SJCRH30 (cell line): ENCODE results near the gene SLC13A2. TPM values are rescaled to one million over a fixed set of nuclear protein-coding genes. Genes with fewer than 3 reads are reported as not detected.
"Not testable (repeated sequence)": the region's sequence is repeated elsewhere in the genome, so short reads cannot be mapped to it uniquely, and the experiment has no call there.

Experiments
- DNase-seq, 2 experiments: peaks; one replicate each; pipeline ENCODE4 v3.0.0-alpha.2; 2015 to 2020
- H3K27ac ChIP-seq: fragments of 250-450 bp; sonication (Bioruptor Pico); 2 replicates; pipeline ENCODE4 v1.5.1; 2020; ENCODE audit warnings: mild to moderate bottlenecking, moderate library complexity
- H3K27me3 ChIP-seq: fragments of 250-450 bp; sonication (Bioruptor Pico); 2 replicates; pipeline ENCODE4 v1.5.1; 2020; ENCODE audit warnings: mild to moderate bottlenecking, moderate library complexity
- H3K36me3 ChIP-seq: fragments of 250-450 bp; sonication (Bioruptor Pico); 2 replicates; pipeline ENCODE4 v1.5.1; 2020; ENCODE audit warnings: mild to moderate bottlenecking, moderate library complexity
- H3K4me1 ChIP-seq: fragments of 250-450 bp; sonication (Bioruptor Pico); 2 replicates; pipeline ENCODE4 v1.5.1; 2020; ENCODE audit warnings: mild to moderate bottlenecking, moderate library complexity
- H3K4me3 ChIP-seq: fragments of 250-450 bp; sonication (Bioruptor Pico); 2 replicates; pipeline ENCODE4 v1.5.1; 2020; ENCODE audit warnings: mild to moderate bottlenecking, moderate library complexity
- H3K9me3 ChIP-seq: fragments of 250-450 bp; sonication (Bioruptor Pico); replicated peaks from 2 replicates; pipeline ENCODE4 v1.5.1; 2020; ENCODE audit warnings: mild to moderate bottlenecking, moderate library complexity
- total RNA-seq: library from RNA; depleted of rRNA; stranded (reverse); fragments of >200 nt; shearing (Covaris generic); gene quantifications from 2 replicates; pipeline ENCODE4 v1.2.3, GENCODE V29; 2014

The SLC13A2 gene
- total RNA-seq, 1 experiment from 2014 or later = not detected

GRCh38 chr17:28466521-28467048 lies 6.9 kb upstream of the SLC13A2 start:
- H3K27me3 ChIP-seq = no peaks in the 10 kb centered on the region
- no peaks in the 10 kb centered on the region for H3K36me3 ChIP-seq
- H3K4me3 ChIP-seq = no peak overlapping the region
- H3K27ac ChIP-seq = no peak overlapping the region
- no peaks in the 10 kb centered on the region for H3K9me3 ChIP-seq
- peaks cover 19% of the 10 kb centered on the region for H3K4me1 ChIP-seq
- DNase-seq = no peak

DNA sequence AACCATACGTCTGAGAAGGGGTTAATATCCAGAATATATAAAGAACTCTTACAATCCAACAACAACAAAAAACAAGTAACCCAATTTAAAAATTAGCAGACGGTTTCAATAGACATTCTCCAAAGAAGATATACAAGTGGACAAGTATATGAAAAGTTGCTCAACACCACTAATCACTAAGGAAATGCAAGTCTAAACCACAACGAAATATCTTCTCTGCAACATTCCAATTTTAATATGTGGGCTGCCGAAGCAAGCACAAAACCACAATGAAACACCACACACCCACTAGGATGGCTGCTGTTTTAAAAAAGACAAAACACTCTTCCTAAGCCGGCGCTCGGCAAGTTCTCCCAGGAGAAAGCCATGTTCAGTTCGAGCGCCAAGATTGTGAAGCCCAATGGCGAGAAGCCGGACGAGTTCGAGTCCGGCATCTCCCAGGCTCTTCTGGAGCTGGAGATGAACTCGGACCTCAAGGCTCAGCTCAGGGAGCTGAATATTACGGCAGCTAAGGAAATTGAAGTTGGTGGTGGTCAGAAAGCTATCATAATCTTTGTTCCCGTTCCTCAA lies 5.9 kb upstream of the SLC13A2 start:
- no peak for DNase-seq
- Histone ChIP-seq H3K27me3 (no peaks in the 10 kb centered on the region; the same call in 1 of the 2 replicates), H3K27ac (no peak overlapping the region), H3K36me3 (no peaks in the 10 kb centered on the region), H3K4me3 (no peak overlapping the region), H3K9me3 (no peaks in the 10 kb centered on the region), H3K4me1 (peaks cover 19% of the 10 kb centered on the region)

DNA sequence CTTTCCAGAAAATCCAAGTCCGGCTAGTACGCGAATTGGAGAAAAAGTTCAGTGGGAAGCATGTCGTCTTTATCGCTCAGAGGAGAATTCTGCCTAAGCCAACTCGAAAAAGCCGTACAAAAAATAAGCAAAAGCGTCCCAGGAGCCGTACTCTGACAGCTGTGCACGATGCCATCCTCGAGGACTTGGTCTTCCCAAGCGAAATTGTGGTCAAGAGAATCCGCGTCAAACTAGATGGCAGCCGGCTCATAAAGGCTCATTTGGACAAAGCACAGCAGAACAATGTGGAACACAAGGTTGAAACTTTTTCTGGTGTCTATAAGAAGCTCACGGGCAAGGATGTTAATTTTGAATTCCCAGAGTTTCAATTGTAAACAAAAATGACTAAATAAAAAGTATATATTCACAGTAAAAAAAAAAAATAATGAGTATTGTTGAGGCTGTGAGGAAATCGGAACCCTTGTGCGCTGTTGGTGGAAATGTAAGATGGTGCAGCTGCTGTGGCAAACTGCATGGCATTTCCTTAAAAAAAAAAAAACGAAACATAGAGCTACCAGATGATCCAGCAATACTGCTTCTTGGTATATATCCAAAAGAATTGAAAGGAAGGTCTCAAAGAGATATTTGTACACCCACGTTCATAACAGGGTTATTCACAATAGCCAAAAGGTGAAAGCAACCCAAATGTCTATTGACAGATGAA lies 5.3 kb upstream of the SLC13A2 start:
- H3K27me3 ChIP-seq, H3K27ac ChIP-seq, H3K36me3 ChIP-seq, H3K4me3 ChIP-seq, H3K9me3 ChIP-seq: not testable (repeated sequence)
- peaks cover 19% of the 10 kb centered on the region for H3K4me1 ChIP-seq
- DNase-seq = peak in 1 of 2 experiments; percentile 43

DNA sequence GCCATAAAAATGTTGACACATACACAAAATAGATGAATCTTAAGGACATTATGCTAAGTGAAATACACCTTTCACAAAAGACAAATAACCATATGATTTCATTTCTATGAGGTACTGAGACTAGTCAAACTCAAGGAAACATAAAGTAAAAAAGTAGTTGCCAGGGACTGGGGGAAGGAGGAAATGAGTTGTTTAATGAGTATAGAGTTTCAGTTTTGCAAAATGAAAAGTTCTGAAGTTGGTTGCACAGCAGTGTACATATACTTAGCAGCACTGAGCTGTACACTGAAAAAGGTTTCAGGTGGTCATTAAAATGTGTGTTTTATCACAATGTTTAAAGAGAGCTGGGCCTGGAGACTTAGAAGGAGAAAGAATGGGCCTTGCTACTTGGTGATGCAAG lies 4.7 kb upstream of the SLC13A2 start:
- Histone ChIP-seq H3K4me1 (peaks cover 19% of the 10 kb centered on the region), H3K36me3 (no peaks in the 10 kb centered on the region), H3K4me3 (no peak overlapping the region), H3K9me3 (no peaks in the 10 kb centered on the region), H3K27me3 (peaks cover 6% of the 10 kb centered on the region), H3K27ac (no peak overlapping the region)
- no peak for DNase-seq

- Histone ChIP-seq H3K9me3 (no peaks in the 10 kb centered on the region), H3K27me3 (peaks cover 10% of the 10 kb centered on the region), H3K36me3 (no peaks in the 10 kb centered on the region), H3K4me3 (no peak overlapping the region), H3K27ac (no peak overlapping the region), H3K4me1 (peaks cover 19% of the 10 kb centered on the region)
- no peak for DNase-seq
Measured at GRCh38 chr17:28469376-28469775, 4.1 kb upstream of the SLC13A2 start.

DNA sequence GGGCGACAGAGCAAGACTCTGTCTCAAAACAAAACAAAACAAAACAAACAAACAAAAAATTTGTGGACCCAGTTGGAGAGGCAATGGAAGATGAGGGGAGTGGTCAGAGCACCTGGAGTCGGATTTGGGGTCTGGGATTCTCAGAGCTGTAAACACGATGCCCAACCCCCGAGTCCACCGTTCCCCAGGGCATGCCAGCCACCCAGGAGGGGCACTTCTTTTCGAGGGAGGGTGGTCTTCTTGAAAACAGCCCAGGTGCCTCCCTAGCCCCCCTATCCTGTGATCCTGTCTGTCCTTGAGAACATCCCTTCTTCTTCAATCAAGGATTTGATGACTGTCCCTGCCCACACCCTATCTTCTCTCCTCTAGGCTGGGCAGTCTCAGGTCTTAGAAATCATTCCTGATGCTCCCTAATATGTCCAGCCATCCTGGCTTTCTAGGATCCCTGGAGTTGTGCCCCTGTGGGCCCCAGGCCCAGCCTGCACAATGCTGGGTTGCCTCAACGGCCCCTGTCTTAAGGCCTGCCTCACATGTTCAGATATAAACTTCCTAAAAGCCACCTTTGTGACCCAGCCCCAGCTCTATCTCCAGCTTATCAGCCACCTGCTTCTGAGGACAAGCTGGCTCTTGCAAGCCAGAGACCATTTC lies 3.1 kb upstream of the SLC13A2 start:
- H3K4me3 ChIP-seq = no peak overlapping the region
- H3K4me1 ChIP-seq = peaks cover 19% of the 10 kb centered on the region
- peaks cover 19% of the 10 kb centered on the region for H3K27me3 ChIP-seq
- no peak for DNase-seq
- H3K36me3 ChIP-seq = no peaks in the 10 kb centered on the region
- no peak overlapping the region for H3K27ac ChIP-seq
- no peaks in the 10 kb centered on the region for H3K9me3 ChIP-seq

DNA sequence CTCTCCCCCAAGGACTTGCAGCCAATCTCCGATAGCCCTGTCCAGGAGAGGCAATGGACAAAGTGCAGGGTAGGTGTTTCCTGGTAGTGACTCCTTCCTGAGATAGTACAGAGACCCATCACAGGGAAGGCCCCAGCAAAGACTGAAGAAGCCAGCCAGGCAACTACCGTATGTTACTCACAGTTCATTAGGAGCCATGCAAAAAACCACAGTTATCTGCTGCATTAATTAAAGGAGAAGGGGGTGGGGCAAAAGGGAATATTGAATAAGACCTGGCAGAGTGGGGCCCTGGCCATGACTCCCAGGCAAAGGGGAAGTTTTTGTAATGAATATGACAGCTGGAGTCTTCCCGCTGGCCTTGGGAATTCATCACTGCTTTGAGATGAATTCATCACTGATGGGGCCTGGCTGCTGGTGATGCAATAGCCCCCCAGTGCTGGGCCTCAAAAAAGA lies 2.5 kb upstream of the SLC13A2 start:
- Histone ChIP-seq H3K27me3 (peaks cover 24% of the 10 kb centered on the region), H3K9me3 (no peaks in the 10 kb centered on the region), H3K4me1 (peaks cover 19% of the 10 kb centered on the region), H3K4me3 (no peak overlapping the region), H3K27ac (no peak overlapping the region), H3K36me3 (no peaks in the 10 kb centered on the region)
- no peak for DNase-seq

DNA sequence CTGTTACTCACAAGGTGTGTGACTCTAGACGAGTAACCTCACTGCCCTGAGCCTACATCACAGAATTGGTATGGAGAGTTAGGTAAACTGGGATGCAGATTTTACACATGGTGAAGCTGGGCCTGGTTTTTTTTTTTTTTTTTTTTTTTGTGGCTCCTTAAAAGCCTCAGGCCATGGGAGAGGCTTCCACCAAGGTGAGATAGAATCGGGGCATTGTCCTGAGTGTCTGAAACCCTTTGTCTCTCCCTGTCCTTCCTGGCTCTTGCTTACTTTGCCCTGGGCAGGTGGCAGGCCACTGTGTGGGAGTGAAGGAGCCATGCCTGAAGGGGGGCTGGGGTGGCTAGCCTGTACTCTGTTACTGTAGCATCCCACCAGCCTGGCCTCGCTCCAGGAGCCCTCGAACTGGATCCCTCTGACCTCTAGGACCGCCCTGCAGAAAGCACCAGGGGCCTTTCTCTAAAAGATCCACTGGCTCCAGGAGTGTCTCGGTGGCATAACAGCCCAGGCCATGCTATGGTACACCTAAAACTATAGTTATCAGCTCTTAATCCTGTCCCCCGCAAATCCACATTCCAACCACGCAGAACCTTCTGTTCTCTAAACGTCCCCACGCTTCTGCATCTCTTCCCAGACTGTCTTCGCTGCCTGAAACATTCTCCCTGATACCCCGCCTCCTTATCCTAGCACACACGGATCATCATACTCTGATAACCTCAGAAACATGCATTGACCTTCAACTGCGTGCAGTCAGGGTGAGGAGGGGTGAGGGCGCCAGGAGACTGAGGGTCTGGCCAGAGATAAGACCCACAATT lies 1.7 kb upstream of the SLC13A2 start:
- H3K27me3 ChIP-seq = peaks cover 30% of the 10 kb centered on the region
- no peak for DNase-seq

GRCh38 chr17:28472871-28473497 lies 460 bp upstream of the SLC13A2 start:
- no peak for DNase-seq

More for the DNA sequence above, 1.7 kb upstream of the SLC13A2 start:
- Histone ChIP-seq H3K4me3 (no peak overlapping the region), H3K4me1 (peaks cover 19% of the 10 kb centered on the region), H3K36me3 (no peaks in the 10 kb centered on the region), H3K27ac (no peak overlapping the region), H3K9me3 (no peaks in the 10 kb centered on the region)

GRCh38 chr17:28474111-28474531 lies 677 bp downstream of the SLC13A2 start:
- no peaks in the 10 kb centered on the region for H3K36me3 ChIP-seq
- H3K4me1 ChIP-seq = peaks cover 9% of the 10 kb centered on the region; the same call in 1 of the 2 replicates
- peaks cover 31% of the 10 kb centered on the region for H3K27me3 ChIP-seq
- DNase-seq = no peak
- no peak overlapping the region for H3K4me3 ChIP-seq
- H3K27ac ChIP-seq = no peak overlapping the region
- H3K9me3 ChIP-seq = no peaks in the 10 kb centered on the region

More at GRCh38 chr17:28472871-28473497, 460 bp upstream of the SLC13A2 start:
- H3K36me3 ChIP-seq = no peaks in the 10 kb centered on the region
- H3K27ac ChIP-seq = no peak overlapping the region
- peaks cover 31% of the 10 kb centered on the region for H3K27me3 ChIP-seq
- peaks cover 12% of the 10 kb centered on the region; the same call in 1 of the 2 replicates for H3K4me1 ChIP-seq
- no peak overlapping the region for H3K4me3 ChIP-seq
- H3K9me3 ChIP-seq = no peaks in the 10 kb centered on the region

GRCh38 chr17:28475151-28475900 lies 1.9 kb downstream of the SLC13A2 start:
- DNase-seq = no peak
- H3K9me3 ChIP-seq = no peaks in the 10 kb centered on the region
- peaks cover 31% of the 10 kb centered on the region for H3K27me3 ChIP-seq
- no peak overlapping the region for H3K27ac ChIP-seq
- no peaks in the 10 kb centered on the region for H3K36me3 ChIP-seq
- peaks cover 9% of the 10 kb centered on the region; the same call in 1 of the 2 replicates for H3K4me1 ChIP-seq
- H3K4me3 ChIP-seq = no peak overlapping the region

- H3K27me3 ChIP-seq = peaks cover 38% of the 10 kb centered on the region
- no peaks in the 10 kb centered on the region for H3K36me3 ChIP-seq
- peaks cover 1% of the 10 kb centered on the region; the same call in 1 of the 2 replicates for H3K4me1 ChIP-seq
- no peak for DNase-seq
- no peaks in the 10 kb centered on the region for H3K9me3 ChIP-seq
- H3K4me3 ChIP-seq = no peak overlapping the region
- H3K27ac ChIP-seq = no peak overlapping the region
Measured at GRCh38 chr17:28476076-28476865, 2.8 kb downstream of the SLC13A2 start.

DNA sequence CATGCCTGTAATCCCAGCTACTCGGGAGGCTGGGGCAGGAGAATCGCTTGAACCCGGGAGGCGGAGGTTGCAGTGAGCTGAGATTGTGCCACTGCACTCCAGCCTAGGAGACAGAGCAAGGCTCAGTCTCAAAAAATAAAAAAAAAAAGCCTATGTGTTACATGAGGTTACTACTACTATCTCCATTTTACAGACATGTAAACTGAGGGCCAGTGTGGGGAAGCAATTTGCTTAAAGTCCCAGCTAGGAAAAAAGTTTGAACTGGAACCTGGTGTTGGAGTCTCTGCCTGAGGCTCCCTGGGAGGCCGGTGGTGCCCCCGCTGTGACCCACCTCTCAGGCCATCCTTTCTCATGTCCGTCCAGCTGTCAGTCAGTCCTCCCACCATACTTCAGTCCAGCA lies 4.5 kb downstream of the SLC13A2 start:
- H3K4me1 ChIP-seq = no peaks in the 10 kb centered on the region
- H3K9me3 ChIP-seq = no peaks in the 10 kb centered on the region
- DNase-seq = no peak
- H3K27ac ChIP-seq = no peak overlapping the region
- no peak overlapping the region for H3K4me3 ChIP-seq
- no peaks in the 10 kb centered on the region for H3K36me3 ChIP-seq
- H3K27me3 ChIP-seq = peaks cover 38% of the 10 kb centered on the region
